T-helper 1 cell treated with Interleukin-12 subunit alpha and Interleukin-12 subunit beta and Interleukin-4 antibody, amounts not matched to agents 30 ng/mL and 1 ng/mL, for 36 hours (primary cell): ENCODE results near the gene KCNQ1. TPM values are rescaled to one million over a fixed set of nuclear protein-coding genes. Genes with fewer than 3 reads are reported as not detected.

Source experiments
- intact Hi-C: fragments of 100-400 bp; cut with micrococcal nuclease; formaldehyde crosslinking; loops from one replicate; pipeline ENCODE4 v1.15.1; 2024
- total RNA-seq: library from RNA; stranded (reverse); gene quantifications from 2 replicates; pipeline ENCODE4 v1.2.3, GENCODE V29; 2022

Gene KCNQ1, protein sequence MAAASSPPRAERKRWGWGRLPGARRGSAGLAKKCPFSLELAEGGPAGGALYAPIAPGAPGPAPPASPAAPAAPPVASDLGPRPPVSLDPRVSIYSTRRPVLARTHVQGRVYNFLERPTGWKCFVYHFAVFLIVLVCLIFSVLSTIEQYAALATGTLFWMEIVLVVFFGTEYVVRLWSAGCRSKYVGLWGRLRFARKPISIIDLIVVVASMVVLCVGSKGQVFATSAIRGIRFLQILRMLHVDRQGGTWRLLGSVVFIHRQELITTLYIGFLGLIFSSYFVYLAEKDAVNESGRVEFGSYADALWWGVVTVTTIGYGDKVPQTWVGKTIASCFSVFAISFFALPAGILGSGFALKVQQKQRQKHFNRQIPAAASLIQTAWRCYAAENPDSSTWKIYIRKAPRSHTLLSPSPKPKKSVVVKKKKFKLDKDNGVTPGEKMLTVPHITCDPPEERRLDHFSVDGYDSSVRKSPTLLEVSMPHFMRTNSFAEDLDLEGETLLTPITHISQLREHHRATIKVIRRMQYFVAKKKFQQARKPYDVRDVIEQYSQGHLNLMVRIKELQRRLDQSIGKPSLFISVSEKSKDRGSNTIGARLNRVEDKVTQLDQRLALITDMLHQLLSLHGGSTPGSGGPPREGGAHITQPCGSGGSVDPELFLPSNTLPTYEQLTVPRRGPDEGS
- 15.8 and 16.9 TPM in 2 replicates for total RNA-seq

DNA sequence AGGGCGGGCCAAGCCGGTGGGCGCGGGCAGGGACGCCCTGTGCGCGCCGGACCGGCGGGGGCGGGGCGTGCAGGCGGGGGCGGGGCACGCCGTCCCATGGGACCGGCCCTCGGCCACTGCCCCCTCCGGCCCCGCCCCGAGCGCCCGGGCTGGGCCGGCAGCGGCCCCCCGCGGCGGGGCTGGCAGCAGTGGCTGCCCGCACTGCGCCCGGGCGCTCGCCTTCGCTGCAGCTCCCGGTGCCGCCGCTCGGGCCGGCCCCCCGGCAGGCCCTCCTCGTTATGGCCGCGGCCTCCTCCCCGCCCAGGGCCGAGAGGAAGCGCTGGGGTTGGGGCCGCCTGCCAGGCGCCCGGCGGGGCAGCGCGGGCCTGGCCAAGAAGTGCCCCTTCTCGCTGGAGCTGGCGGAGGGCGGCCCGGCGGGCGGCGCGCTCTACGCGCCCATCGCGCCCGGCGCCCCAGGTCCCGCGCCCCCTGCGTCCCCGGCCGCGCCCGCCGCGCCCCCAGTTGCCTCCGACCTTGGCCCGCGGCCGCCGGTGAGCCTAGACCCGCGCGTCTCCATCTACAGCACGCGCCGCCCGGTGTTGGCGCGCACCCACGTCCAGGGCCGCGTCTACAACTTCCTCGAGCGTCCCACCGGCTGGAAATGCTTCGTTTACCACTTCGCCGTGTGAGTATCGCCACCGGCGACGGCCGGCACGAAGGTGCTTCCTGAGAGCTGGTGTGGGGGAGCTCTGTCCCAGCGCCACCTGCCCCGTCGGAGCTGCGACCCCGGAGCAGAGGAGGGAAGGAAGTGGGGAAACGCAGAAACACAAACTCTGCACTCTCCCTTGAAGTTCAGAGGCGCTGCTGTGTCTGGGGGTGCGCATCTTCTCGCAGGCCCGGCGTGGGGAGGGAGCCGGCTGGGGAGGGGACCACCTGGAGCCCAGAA, at the start of gene KCNQ1:
TSS of gene KCNQ1 (plus strand) at position 188 of the 925 bp plus-strand sequence. CDS start at position 279, 91 bp downstream.
- intact Hi-C loops: loop anchor here (1.0 to 5.0 kb wide), 4 partner anchors 67 to 612 kb away; partner anchors contain the start of gene CARS1

DNA sequence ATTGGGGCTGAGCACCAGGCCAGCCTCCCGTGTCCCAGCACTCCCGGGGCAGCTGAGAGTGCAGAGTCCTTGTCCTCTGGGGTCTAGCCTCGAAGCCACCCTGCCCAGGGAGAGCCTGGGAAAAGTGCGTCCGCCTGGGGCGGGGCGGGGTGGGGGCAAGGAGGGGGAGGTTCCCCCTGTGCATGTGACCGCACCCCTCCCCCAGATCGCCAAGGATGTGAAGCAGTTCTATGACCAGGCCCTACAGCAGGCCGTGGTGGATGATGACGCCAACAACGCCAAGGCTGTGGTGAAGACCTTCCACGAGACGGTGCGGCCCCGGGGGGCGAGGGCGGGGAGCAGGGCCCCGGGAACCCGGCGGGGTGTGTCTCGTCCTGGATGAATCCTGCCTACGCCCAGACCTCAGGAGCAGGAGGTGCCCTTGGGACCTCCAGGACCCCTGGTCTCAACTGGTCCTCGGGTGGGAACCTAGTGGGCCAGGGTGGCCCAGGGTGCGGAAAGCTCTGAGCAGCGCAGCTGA, 49.5 kb upstream of the KCNQ1 start:
- intact Hi-C loops: no loop called here

DNA sequence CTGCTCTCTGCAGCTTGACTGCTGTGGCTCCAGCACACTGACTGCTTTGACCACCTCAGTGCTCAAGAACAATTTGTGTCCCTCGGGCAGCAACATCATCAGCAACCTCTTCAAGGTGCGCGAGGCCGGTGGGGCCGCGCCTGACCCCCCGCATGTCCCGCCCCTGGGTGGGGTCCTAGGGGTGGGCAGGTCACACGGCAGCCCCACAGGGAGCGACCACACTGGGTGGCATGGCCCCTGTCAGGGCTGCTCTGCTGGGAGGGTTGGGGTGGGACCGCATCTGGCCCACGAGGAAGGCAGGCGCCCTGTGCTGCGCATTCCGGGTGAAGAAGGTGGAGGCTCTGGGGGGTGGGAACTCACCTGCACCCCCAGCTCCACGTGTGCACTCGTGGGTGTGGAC, 49.0 kb upstream of the KCNQ1 start:
- intact Hi-C loops: no loop called here

DNA sequence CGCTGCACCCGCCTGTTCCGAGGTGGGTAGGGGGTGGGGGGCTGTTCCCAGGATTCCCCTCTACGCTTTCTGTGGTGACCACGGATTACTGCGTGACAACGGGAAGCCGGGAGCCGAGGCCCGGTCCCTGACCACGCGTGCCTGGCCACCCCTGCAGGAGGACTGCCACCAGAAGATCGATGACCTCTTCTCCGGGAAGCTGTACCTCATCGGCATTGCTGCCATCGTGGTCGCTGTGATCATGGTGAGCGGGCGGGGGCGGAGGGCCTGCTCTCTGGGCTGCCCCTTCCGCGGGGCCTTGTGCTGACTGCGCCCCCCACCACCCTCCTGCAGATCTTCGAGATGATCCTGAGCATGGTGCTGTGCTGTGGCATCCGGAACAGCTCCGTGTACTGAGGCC, 48.3 kb upstream of the KCNQ1 start:
- intact Hi-C loops: no loop called here

DNA sequence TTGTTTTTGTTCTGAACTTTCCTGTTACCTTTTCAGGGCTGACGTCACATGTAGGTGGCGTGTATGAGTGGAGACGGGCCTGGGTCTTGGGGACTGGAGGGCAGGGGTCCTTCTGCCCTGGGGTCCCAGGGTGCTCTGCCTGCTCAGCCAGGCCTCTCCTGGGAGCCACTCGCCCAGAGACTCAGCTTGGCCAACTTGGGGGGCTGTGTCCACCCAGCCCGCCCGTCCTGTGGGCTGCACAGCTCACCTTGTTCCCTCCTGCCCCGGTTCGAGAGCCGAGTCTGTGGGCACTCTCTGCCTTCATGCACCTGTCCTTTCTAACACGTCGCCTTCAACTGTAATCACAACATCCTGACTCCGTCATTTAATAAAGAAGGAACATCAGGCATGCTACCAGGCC, 47.8 kb upstream of the KCNQ1 start:
- intact Hi-C loops: no loop called here

DNA sequence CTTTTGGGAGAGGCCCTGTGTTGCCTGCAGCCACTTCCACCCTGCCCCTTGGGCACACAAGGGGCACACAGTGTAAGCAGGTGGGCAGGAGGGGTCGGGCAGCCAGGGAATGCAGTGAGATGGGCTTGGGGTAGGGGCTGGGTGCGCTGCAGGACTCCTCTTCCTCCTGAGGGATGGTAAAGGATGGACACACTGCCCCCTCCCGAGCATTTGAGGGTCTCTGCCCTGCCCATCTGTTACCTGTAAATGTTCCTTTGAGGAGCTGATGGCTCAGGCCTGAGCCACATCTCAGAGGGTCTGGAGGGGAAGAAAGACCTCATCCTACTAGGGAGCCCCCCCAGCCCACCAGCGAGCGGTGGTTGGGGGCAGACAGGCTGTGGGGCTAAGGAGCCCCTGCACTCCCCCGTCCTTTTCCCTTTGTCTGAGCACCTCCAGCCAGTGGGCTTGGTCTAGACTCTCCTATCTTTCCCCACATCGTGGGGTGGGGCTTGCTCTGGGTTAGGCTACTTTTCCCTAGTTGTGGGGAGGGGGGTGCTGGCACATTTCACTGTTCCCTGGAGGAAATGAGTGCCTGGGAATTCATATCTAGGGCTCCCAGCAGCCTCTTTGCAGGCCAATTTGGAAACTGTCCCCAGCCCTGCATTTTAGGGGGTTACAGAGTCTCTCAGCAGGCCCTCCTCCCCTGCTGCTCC, 46.0 kb upstream of the KCNQ1 start:
- intact Hi-C loops: no loop called here

DNA sequence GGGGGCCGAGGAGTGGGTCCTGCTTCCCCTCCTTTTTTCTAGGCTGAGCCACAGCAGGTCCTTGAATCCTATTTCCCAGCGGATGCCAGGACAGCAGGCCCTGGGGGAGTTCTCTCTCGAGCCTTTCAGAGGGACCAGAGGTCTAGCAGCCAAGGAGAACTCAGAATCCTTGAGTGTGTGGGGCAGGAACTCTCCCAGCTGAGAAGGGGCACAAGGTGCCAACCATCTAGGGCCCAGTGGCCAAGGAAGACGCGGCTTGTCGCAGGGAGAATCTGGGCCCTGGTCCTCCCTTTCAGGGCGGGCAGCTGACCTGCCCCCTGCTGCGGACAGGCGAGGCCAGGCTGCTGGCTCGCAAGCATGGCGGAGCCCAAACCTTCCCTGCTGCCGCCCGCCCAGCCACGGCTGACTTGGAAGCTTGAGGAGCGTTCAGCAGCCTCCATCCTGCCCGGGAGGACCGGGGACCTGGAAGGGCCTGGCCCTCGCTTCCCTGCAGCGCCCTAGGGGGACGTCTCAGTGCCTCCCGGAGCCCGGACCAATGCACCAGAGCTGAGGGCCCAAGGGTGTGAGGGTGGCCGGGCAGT, 45.2 kb upstream of the KCNQ1 start:
- intact Hi-C loops: loop anchor here (1.0 to 5.0 kb wide), 17 partner anchors 20 to 1893 kb away; partner anchors contain the start of genes CD81, CDKN1C, CTSD and LSP1

DNA sequence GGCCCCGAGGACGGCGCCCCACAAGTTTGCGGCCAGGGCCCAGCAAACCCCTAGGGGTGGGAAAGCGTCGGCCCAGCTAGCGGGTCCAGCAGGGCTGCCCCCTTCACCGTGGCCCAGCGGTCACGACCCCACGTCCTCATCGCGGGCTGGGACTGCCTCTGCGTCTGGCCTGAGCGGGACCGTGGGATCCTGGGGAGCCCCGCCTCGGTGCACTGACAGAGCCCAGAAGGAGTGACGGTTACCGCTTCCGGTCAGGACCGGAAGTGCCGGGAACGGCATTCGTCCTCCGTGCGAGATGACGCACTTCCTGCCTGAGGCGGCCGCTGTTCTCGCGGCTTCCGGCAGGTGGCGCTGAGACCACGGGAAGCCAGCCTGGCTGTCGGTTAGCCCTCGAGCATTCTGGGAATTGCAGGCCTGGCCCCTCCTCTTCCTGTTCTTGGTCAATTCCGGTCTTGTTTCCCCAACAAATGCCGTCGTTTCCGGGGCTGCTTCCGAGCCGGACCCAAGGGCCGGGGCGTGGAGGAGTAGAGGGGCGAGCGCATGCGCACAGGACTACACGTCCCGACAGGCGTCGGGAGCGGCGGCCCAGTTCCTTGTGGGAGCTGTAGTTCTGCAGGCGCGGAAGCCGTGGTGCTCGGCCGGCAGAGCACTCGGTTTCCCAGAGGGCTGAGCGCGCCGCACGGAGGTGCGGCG, 44.6 kb upstream of the KCNQ1 start, which contains the start of gene TSSC4:
TSS of gene TSSC4 (plus strand) at position 682 of the 693 bp plus-strand sequence. CDS start 1,884 bp downstream, outside the sequence.
- intact Hi-C loops: loop anchor here (1.0 to 5.0 kb wide), 17 partner anchors 19 to 1893 kb away; partner anchors contain the start of genes CD81, CDKN1C, CTSD and LSP1

DNA sequence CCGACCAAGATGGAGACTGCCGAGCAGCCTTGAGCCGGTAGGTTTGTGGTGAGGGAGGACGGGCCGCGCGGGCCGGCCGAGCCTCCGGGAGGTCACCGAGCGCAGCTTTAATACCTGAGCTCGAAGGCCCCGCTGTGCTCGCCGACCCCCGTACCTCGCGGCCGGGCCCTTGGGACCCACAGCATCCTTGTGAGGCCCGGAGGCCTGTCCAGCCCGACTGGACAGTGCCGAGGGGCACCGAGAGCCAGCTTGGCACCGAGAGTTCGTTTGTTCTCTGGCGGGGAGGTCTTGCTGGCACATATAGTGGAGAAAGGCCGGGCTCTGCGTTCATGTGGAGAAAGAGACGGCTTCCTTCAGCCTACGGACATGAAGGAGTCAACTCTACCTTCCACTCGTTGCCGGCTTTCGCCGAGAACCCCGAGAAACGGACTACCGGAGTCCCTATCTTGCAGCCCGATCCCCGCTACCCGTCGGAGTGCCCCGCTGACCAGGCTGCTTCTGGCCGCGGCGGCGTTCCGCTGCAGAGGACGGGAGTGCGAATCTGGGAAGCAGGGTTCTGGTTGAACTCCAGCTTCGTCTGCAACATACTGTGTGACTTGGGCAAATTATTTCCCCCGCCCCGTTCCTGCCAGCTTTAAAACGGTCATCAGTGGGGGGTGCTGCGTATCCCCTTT, 43.9 kb upstream of the KCNQ1 start:
- intact Hi-C loops: loop anchor here (1.0 to 5.0 kb wide), 17 partner anchors 18 to 1894 kb away; partner anchors contain the start of genes CD81, CDKN1C, CTSD and LSP1

DNA sequence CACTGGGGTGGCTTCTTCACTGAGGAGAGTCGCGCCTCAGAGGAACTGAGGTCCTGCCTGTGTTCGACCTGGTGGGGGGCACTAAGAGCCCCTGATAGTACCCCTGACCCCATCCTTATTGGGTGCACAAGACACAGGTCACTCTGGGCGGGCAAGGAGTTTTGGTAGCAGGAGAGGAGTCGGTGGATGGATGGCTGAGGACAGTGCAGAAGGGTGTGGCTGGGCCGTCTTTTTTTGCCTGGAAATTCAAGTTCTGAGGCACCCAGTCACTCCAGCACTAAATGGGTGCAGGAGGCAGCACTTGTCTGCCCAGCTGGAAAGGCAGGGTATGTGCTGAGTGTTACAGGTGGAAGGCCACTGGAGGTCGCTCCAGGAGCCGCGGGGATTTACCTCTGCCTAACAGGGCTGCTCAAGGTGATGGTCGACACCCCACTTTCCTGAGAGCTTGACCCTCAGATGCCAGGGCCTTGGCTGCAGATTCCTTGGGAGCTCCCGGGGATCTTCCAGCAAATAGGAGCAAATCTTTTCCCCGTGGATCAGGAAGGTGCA, 43.3 kb upstream of the KCNQ1 start:
- intact Hi-C loops: loop anchor here (2.0 to 5.0 kb wide), 3 partner anchors 639 to 1895 kb away; partner anchors contain the start of genes CTSD, NUP98 and RNH1

DNA sequence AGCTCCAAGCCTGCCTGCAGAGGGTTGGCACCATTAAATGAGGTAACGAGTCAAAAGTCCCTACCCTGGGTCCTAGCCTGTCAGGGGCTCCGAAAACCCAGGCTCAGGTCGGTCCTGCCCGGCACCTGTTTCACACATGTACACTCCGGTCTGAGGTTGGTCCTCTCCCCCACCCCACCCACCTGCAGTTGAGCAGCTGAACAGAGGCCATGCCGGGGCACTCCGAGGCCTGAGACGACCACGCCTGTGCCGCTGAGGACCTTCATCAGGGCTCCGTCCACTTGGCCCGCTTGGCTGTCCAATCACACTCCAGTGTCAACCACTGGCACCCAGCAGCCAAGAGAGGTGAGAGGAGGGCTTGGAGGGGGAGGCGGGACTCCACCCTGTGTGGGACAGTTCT, 42.7 kb upstream of the KCNQ1 start:
- intact Hi-C loops: loop anchor here (5.0 kb wide), 1 partner anchor 640 kb away; the partner anchor contains the start of gene CTSD

DNA sequence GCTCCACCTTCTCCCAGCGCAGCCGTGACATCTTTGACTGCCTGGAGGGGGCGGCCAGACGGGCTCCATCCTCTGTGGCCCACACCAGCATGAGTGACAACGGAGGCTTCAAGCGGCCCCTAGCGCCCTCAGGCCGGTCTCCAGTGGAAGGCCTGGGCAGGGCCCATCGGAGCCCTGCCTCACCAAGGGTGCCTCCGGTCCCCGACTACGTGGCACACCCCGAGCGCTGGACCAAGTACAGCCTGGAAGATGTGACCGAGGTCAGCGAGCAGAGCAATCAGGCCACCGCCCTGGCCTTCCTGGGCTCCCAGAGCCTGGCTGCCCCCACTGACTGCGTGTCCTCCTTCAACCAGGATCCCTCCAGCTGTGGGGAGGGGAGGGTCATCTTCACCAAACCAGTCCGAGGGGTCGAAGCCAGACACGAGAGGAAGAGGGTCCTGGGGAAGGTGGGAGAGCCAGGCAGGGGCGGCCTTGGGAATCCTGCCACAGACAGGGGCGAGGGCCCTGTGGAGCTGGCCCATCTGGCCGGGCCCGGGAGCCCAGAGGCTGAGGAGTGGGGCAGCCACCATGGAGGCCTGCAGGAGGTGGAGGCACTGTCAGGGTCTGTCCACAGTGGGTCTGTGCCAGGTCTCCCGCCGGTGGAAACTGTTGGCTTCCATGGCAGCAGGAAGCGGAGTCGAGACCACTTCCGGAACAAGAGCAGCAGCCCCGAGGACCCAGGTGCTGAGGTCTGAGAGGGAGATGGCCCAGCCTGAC, 41.7 kb upstream of the KCNQ1 start:
- intact Hi-C loops: loop anchor here (5.0 kb wide), 1 partner anchor 641 kb away; the partner anchor contains the start of gene CTSD

DNA sequence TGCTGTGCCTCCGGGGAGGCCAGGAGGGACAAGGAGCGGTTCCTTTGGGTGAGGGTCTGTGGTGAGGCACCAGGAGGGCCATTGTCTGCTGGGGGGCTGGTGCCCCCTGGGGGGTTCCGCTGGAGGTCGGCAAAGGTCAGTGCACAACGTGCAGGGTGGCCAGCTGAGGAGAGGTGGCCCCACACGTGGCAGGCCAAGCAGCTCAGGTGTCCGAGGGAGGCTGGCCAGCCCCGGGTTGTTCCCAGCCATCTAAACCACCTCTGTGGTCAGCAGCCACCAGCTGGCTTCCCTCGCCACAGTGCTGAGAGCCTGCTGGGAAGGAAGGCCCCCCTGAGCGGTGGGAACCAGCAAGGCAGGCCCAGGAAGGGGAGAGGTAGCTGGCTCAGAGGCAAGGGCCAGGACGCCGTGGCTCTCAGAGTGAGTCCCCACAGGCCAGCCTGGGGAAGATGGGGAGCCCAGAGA, 40.0 kb upstream of the KCNQ1 start:
- intact Hi-C loops: loop anchor here (5.0 kb wide), 1 partner anchor 642 kb away; the partner anchor contains the start of gene CTSD

DNA sequence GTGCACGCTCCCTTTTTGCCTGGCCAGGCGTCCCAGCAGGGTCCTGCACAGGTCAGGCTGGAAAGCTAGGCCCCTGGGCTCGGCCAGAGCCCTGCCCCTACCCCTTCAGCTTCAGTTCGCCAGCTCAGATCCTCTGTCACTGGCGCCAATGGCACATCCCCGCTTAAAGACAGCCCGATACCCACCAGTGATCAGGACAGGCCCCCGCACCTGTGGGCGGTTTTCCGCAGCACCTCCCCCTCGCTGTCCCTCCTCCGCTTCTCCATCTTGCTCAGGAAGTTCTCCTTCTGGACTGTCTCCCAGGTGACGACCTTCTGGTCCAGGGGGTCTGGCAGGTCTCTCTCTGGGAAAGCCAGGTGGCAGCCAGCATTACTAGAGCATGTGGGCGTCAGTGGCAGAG, 38.4 kb upstream of the KCNQ1 start:
- intact Hi-C loops: no loop called here

DNA sequence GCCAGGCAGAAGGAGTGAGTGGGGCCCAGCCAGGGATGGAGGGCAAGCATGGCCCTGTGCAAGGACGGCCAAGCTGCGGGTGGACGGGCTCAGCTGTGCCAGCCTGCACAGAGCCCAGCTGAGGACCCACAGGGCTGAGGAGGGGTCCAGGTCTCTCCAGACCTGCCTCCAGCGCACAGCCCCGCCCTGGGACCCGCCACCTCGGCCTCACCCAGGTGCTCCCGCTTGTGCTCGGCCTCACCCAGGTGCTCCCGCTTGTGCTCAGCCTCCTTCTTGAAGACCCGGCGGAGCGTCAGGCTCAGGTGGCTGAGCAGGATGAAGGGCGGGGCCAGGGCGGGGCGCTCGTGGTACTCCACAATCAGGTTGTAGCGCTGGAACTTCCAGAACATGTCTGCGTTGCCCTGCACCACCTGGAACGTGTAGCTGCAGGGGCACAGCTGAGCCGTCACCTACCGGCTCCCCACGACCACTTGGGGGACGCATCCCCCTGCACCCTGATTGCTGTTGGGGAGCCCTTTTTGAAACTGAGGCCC, 37.9 kb upstream of the KCNQ1 start:
- intact Hi-C loops: no loop called here

DNA sequence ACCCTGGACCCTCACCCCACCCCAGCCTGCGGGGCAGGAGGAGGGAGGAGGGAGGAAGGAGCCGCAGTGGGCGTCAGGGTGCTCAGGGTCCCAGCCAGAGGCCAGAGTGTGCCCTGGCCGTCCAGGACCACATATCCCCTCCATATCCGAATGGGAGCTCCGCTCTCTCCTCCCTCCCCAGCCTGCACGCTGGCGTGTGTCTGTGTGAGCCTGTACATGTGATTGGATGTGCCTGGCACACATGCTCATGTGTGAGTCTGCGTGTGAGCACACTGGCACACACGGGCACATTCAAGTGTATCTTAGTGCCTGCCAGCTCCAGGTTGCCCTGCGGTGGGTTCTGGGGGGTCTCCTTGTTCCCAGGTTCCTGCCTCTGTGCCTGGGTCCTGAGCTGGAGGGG, 36.1 kb upstream of the KCNQ1 start:
- intact Hi-C loops: no loop called here

DNA sequence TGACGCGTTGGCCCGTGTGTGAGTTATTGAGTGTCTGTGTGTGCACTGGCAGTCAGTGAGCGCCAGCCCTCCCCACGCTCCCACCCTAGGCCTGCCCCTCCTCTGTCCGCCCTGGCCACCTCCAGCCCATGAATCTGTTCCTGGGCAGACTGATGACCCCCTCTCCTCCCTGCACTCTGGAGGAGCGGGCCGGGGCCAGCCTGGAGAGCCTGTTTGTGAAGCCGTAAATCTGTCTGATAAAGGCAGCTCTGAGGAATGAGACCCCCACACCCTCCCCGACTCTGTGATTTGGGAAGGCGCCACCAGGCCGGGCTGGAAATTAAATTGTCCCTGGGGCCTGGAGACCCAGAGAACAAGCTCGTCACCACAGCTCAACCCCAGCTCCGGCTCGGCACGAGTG, 35.7 kb upstream of the KCNQ1 start:
- intact Hi-C loops: no loop called here
